Parathyroid adenoma (tissue), 2 donors: Measurements from ENCODE around the gene ATXN7.

ENCODE experiments used
- H2AFZ ChIP-seq: fragments of 300-600 bp; sonication (generic); one replicate; pipeline ENCODE4 v1.7.0; 2017; ENCODE audit warnings: antibody characterized with exemption, mild to moderate bottlenecking
- H3K27ac ChIP-seq: fragments of 300-600 bp; sonication (generic); one replicate; pipeline ENCODE4 v1.7.0; 2017
- H3K27me3 ChIP-seq: fragments of 300-600 bp; sonication (generic); one replicate; pipeline ENCODE4 v1.7.0; 2017; ENCODE audit warnings: low read length; ENCODE audit not compliant: control insufficient read depth, insufficient read depth
- H3K36me3 ChIP-seq: fragments of 300-600 bp; sonication (generic); one replicate; pipeline ENCODE4 v1.7.0; 2017; ENCODE audit warnings: low read length; ENCODE audit not compliant: control insufficient read depth, insufficient read depth
- H3K4me1 ChIP-seq: fragments of 300-600 bp; sonication (generic); one replicate; pipeline ENCODE4 v1.7.0; 2017; ENCODE audit warnings: control low read depth
- H3K4me2 ChIP-seq: fragments of 300-600 bp; sonication (generic); one replicate; pipeline ENCODE4 v1.7.0; 2017; ENCODE audit warnings: low read length
- H3K4me3 ChIP-seq: fragments of 300-600 bp; sonication (generic); one replicate; pipeline ENCODE4 v1.7.0; 2017; ENCODE audit warnings: low read depth, low read length
- H3K79me2 ChIP-seq: fragments of 300-600 bp; sonication (generic); one replicate; pipeline ENCODE4 v1.7.0; 2017; ENCODE audit warnings: control low read depth
- H3K9ac ChIP-seq: fragments of 300-600 bp; sonication (generic); one replicate; pipeline ENCODE4 v1.7.0; 2017; ENCODE audit warnings: mild to moderate bottlenecking
- H3K9me3 ChIP-seq: fragments of 300-600 bp; sonication (generic); one replicate; pipeline ENCODE4 v1.7.0; 2017; ENCODE audit warnings: low read length; ENCODE audit not compliant: control insufficient read depth
- TF ChIP-seq, protein P1 (sequence below): fragments of 300-600 bp; sonication (generic); IDR thresholded peaks from one replicate; pipeline ENCODE4 v1.7.0; 2017; ENCODE audit warnings: antibody characterized with exemption, mild to moderate bottlenecking
- donor health status: primary hyperparathyroidism.

ATXN7 gene

DNA sequence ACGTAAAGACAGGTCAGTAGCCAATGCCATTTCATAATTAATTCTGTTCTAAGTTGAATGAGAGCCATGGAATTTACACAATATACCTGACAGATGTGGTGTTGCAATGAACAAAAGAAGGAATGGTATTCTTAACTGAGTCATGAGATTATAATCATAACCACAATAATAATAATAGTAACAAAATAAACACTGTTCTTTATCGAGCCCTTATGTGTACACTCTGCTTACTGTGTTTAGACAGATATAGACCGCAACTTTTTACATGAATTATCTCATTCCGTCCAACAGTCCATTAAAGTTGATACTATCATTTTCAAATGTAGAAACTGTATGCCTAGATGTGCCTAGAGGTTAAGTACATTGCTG lies 76.7 kb downstream of the ATXN7 start:
- Histone ChIP-seq H3K9ac (no peak overlapping the region), H3K36me3 (no peaks in the 10 kb centered on the region), H3K4me3 (no peak overlapping the region), H2AFZ (no peak overlapping the region), H3K9me3 (no peaks in the 10 kb centered on the region), H3K27me3 (no peaks in the 10 kb centered on the region), H3K27ac (no peak overlapping the region), H3K4me2 (no peak overlapping the region), H3K4me1 (peaks cover 6% of the 10 kb centered on the region), H3K79me2 (peaks cover 34% of the 10 kb centered on the region)
- TF ChIP-seq, protein P1, sequence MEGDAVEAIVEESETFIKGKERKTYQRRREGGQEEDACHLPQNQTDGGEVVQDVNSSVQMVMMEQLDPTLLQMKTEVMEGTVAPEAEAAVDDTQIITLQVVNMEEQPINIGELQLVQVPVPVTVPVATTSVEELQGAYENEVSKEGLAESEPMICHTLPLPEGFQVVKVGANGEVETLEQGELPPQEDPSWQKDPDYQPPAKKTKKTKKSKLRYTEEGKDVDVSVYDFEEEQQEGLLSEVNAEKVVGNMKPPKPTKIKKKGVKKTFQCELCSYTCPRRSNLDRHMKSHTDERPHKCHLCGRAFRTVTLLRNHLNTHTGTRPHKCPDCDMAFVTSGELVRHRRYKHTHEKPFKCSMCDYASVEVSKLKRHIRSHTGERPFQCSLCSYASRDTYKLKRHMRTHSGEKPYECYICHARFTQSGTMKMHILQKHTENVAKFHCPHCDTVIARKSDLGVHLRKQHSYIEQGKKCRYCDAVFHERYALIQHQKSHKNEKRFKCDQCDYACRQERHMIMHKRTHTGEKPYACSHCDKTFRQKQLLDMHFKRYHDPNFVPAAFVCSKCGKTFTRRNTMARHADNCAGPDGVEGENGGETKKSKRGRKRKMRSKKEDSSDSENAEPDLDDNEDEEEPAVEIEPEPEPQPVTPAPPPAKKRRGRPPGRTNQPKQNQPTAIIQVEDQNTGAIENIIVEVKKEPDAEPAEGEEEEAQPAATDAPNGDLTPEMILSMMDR, result no peak

DNA sequence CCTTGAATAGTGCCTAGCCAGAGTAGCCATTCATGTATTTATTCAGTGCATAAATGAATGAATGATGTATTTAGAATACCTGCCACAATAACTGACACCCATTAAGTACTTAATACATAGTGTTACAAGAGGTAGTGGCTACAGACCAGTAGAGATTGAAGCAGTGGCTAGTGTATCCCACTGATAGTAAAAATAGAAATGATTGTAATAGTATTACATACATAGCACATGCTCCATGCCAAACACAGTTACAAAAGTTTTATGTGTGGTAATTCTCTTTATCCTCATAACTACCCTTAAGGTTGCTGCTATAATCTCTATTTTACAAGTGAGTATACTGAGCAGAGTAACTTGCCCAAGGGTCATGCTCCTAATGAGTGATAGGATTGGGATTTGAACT lies 78.9 kb downstream of the ATXN7 start:
- Histone ChIP-seq H3K27ac (no peak overlapping the region), H3K4me1 (peaks cover 6% of the 10 kb centered on the region), H3K4me2 (no peak overlapping the region), H3K36me3 (no peaks in the 10 kb centered on the region), H3K27me3 (no peaks in the 10 kb centered on the region), H3K4me3 (no peak overlapping the region), H3K79me2 (peaks cover 46% of the 10 kb centered on the region), H3K9me3 (no peaks in the 10 kb centered on the region), H3K9ac (no peak overlapping the region), H2AFZ (no peak overlapping the region)
- TF ChIP-seq, protein P1, result no peak

DNA sequence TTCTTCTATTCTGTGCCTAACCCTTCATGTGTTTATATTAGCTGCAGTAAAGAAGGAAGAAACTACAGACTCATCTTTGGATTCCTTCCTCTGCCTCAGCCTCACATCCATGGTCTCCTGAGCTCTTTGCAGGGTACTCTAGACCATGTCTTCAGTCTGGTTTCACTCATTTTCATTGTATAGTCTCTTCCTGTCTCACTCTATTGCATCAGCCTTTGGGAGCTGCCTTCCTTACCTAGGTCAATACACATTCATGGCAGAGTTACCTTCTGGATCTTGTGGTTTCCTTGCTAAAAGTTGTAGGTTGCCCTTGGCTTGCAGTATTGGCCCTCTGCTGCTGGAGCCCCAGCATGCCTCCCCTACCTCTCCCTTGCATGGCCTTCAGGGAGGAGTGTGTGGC lies 80.0 kb downstream of the ATXN7 start:
- Histone ChIP-seq H3K9ac (no peak overlapping the region), H3K36me3 (no peaks in the 10 kb centered on the region), H3K27me3 (no peaks in the 10 kb centered on the region), H2AFZ (no peak overlapping the region), H3K27ac (no peak overlapping the region), H3K4me1 (no peaks in the 10 kb centered on the region), H3K4me3 (no peak overlapping the region), H3K9me3 (no peaks in the 10 kb centered on the region), H3K79me2 (peaks cover 38% of the 10 kb centered on the region), H3K4me2 (no peak overlapping the region)
- TF ChIP-seq, protein P1, result no peak

DNA sequence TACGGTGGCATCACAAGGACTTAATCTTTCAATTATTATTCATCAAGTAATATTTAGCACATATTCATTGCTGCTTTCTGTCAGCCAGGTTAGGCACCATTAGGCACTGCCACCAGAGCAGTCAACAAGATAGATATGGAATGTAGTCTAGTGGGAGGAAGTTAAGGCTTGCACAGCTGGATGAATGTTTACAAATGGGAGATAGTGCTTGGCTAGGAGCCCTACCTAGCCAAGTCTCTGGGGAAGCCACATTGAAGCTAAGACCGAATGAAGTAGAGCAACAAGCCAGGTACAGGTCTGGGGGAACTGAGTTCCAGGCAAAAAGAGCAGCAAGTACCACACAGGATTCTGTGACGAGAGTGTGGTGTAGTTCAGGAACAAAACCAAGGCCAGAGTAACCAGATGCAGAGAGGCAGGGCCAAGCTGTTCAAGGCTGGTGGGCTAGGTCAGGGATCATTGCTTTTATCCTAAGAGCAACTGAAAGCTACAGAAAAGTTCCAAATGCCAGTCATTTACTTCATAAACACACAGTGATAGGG lies 82.0 kb downstream of the ATXN7 start:
- no peaks in the 10 kb centered on the region for H3K36me3 ChIP-seq
- TF ChIP-seq, protein P1, result no peak
- no peak overlapping the region for H3K27ac ChIP-seq
- H3K27me3 ChIP-seq, result no peaks in the 10 kb centered on the region
- peaks cover 32% of the 10 kb centered on the region for H3K79me2 ChIP-seq
- no peak overlapping the region for H3K9ac ChIP-seq
- peaks cover 3% of the 10 kb centered on the region for H3K4me1 ChIP-seq
- no peak overlapping the region for H3K4me3 ChIP-seq
- no peak overlapping the region for H2AFZ ChIP-seq
- peak overlapping the region; percentile 14 for H3K4me2 ChIP-seq
- H3K9me3 ChIP-seq, result no peaks in the 10 kb centered on the region

DNA sequence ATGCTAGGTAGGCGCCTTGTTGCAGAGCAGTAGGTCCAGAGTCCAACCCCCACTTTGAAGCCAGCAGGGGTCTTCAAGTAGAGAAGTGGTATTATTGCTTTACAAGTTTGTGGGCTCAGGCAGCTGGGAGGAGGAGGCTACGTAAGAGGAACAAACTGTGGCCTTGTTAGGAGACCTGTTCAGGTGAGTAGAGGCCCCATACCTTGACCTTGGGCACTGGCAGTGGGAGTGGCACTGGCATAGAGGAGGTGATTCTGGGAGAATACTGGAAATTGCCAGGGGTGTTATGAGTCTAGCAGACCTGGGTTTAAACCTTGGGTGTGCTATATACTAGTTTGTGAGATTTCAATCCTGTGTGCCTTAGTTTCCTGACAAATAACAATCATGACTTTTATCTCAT lies 83.1 kb downstream of the ATXN7 start:
- TF ChIP-seq, protein P1, result no peak
- no peak overlapping the region for H3K27ac ChIP-seq
- no peak overlapping the region for H3K4me3 ChIP-seq
- no peak overlapping the region for H3K9ac ChIP-seq
- H2AFZ ChIP-seq, result no peak overlapping the region
- H3K4me2 ChIP-seq, result no peak overlapping the region
- H3K27me3 ChIP-seq, result no peaks in the 10 kb centered on the region
- no peaks in the 10 kb centered on the region for H3K36me3 ChIP-seq
- H3K9me3 ChIP-seq, result no peaks in the 10 kb centered on the region
- peaks cover 24% of the 10 kb centered on the region for H3K79me2 ChIP-seq
- peaks cover 7% of the 10 kb centered on the region for H3K4me1 ChIP-seq
